Stimulated activated CD8-positive, alpha-beta memory T cell treated with anti-CD3 and anti-CD28 coated beads, Interleukin-12 subunit alpha, Interleukin-12 subunit beta, amount 100 ng/mL, for 24 hours (primary cell): ENCODE measurements around the gene MAST3.
"Not testable (repeated sequence)": the region's sequence is repeated elsewhere in the genome, so short reads cannot be mapped to it uniquely, and the experiment has no call there.

Experiments
- DNase-seq: peaks from one replicate; pipeline ENCODE4 v3.0.0-alpha.2; 2020; ENCODE audit errors: extremely low read depth

Gene MAST3

DNA sequence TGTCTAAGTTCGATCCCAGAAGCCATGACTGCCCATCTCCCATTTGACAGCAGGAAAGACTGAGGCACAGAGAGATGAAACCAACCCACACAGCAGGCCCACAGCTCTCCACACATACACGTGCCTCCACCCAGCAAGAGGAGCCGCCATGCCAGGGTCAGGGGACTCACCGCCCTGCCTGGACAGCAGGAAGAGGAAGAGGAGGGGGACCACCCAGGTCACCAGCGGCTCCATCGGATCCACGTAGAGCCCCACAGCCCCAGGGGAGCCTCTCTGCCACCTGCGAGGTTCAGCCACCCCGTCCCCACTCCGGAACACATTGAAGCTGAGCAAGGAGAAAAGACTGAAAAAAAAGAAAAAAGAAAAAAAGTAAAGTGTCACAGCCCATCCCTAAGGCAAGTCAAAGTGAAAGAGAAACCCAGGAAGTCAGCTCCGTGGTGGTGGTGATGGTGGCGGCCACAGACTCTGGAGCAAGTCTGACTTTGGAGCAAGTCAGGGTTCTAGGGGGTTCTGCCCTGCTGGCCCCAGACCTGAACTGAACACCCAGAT is 10.9 kb upstream of the MAST3 start, which contains the start of gene IL12RB1:
TSS of gene IL12RB1 (minus strand) at position 345 of the 549 bp plus-strand sequence. CDS start at position 234, 111 bp downstream.
- no peak for DNase-seq

DNA sequence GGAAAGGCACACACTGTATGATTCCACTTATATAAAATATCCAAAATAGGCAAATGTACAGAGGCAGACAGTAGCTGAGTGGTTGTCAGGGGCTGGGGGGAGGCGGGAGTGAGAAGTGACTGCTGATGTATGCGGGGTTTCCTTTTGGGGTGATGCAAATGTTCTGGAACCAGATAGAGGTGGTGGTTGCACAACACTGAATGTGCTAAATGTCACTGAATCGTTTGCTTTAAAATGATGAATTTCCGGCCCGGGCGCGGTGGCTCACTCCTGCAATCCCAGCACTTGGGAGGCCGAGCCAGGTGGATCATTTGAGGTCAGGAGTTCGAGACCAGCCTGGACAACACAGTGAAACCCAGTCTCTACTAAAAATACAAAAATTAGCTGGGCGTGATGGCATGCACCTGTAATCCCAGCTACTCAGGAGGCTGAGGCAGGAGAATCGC is 8.5 kb upstream of the MAST3 start:
- DNase-seq: peak; percentile 30

DNA sequence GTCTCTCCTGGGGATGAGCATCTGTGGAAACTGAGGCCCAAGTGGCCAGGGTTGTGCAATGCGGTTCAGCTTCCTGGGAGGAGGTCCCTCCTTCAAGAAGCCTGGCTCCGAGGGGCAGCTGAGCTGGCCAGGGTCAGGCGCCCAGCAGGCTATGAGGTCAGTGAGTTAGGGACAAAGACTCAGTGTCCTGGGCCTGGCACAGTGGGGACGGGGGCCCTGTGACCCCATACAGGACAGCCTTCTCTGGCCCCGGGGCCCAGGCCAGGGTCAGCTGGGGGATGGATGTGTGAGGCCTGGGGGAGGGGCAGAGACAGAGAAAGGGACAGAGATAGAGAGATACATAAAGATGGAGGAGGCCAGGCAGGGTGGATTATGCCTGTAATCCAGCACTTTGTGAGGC is 7.9 kb upstream of the MAST3 start:
- DNase-seq: no peak

DNA sequence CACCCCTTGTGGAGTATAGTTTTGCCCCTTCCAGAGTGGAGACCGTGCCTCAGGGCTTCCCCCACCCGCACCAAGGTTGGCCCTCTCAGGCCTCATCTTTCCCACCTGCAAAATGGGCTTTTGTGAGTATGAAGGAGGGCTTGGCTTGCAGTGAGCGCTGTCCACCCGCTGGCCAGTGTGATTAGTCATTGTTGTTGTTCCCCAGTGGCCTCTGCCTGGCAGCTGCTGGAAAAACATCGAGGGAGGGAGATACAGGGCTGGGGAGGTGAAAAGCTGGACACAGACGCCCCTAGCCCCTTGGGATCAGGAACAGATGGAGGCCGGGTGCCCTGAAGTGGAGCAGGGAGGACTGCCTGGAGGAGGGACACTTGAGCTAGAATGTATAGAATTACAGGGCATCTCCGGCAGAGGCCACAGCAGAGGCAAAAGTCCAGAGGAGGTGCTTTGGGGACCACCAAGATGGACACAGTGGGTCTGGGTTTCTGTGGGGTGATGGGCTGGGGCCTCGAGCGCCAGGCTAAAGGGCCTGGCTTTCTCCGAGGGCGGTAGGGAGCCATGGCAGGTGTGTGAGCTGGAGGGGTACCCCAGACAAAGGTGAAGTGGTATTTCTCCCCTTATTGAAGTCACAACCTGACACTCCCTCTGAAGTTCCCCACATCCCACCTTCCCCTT is 6.9 kb upstream of the MAST3 start:
- no peak for DNase-seq

DNA sequence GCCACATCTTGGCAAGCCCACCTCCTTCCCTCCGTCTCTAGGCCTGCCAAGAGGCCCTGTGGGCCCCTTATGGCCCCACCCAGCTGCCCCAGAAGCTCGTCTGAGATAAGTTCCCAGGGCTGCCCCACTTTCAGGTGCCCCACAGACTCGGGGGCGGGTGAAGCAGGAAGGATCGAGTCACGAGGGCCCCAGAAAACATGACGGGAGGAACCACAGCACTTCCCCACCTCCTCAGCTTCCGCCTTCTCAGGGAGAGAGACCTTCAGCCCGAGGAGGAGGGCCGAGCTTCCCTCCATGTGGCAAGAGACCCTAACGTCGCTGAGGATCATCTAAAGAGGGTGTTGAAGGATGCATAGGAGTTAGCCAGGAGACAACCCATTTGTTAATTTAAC is 6.4 kb upstream of the MAST3 start:
- peak; percentile 67 for DNase-seq

DNA sequence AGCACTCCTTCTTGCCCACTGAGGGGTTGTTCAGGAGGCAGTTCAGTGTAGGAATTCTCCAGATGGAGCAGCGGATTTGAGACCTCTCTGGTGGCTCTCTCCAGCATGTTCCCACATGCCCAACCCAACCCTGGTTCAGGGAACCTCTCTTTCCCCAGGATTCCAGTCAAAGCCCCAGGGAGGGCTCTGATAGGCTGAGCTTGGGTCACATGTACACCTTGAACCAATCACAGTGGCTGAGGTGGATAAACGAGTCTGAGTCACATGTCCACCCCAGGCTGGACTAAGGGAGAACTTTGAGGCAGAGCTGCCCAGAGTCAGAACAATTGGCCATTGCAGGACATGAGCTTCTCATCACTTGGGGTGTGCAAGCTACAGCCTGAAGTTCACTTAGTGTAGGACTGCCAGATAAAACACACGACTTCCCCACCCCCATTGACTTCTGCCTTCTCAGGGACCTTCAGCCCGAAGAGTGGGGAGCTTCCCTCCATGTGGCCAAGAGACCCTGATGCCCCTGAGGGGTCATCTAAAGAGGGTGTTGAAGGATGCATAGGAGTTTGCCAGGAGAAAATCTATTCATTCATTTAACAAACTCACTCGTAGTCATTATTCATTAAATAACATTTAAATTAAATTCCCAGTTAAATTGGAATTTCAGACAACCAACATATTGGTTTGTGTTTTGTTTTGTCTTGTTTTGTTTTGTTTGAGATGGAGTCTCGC is 4.0 kb upstream of the MAST3 start:
- no peak for DNase-seq

DNA sequence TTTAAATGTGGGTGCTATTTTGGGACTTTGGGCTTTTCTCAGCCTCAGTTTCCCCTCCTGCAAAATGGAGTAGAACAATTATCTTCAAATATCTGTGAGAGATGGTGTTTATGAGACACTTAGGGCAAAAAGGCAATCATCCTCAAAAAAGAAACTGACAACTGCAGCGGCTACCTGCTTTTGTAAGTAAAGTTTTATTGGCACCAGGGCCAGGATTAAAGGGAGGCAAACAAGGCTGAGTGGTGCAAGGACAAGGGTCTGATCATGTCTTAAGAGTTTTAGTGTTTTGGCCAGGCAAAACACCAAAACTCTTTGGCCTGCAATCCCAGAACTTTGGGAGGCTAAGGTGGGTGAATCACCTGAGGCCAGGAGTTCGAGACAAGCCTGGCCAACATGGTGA is 1.3 kb upstream of the MAST3 start:
- no peak for DNase-seq

DNA sequence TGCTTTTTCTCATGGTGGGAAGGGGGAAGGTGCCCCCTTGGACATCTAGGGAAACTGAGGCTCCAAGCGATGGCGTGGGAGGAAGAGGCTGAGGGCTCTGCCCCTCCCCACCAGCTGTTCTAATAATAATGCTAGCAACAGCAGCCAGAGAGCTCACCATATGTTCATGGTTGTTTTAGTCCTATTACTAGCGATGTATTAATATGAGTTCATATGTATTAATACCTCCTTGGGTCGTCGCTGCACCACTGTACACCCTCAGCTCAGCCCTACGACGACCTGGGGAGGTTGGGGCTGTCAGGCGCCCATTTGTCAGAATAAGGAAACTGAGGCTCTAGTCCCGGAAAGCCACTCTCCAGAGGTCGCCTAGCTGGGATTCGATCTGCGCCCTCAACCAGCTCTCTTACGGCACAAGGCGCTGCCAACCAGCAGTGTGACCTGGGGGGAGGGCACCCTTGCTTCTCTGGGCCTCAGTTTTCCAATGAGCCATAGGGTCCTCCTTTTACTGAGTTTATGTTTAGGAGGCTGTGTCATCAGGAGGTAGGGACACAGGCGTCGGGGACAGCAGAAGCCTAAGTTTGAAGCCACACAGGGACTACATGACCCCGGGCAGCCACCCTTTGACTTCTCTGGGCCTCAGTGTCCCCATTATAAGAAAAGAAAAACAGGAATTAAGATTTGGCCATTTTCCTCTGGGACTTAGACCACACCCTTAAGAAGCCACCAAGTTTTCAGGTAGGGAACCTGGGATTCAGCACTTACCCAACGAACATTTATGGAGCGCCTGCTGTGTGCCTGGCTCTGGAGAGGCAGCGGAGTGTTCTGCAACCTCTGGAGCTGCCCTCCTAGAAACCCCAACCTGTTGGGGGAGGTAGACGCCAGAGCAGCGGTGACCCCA is 664 bp downstream of the MAST3 start:
- DNase-seq: no peak

DNA sequence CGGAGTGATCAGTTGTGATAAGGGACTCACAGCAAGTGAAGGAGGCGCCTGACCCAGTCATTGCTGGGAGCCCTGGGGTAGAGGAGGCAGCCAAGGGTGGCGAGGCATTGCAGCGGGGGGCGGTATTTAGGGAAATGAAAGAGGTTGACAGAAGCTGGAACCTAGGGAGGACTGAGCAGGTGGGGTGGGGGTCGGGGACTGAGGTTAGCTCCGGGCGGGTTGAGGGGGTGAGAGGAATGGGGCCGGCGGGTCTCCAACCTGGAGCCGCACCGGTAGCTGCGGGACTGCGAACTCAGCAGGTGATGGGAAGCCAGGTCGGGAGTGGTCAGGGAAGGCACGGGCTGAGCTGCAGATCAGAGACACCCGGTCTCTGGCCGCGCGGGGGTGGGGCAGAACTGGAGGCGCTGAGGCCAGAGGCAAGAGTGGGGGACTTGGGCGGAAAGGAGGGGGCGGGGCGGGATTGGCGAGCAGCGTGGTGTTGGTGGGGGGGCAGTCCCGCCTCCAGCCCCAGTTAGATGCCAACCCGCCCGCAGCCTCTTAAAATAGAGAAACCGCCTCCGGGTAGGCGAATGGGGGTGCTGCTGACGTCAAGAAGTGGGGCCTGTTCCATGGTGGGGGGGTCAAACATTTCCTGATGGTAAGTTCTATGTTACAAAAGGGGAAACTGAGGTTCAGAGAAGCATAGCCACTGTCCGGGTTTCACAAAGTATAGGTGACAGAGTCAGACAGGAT is 1.5 kb downstream of the MAST3 start:
- DNase-seq: no peak

DNA sequence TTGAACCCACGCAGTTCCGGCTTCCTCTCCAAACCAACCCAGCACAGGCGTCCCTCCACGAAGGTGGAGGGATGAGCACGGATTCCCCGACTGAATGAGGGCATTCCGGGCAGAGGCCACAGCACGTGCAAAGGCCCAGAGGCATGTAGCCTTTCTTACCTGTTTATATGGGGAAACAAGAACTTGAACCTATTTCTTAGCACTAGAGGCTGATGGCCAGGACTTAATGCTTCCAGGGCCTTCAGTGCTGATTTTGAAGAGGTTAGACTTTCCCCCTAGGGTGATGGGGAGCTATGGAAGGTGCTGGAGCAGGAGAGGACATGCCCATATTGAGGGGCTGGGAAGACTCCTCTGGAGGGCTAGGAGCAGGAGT is 2.0 kb downstream of the MAST3 start:
- DNase-seq: no peak

DNA sequence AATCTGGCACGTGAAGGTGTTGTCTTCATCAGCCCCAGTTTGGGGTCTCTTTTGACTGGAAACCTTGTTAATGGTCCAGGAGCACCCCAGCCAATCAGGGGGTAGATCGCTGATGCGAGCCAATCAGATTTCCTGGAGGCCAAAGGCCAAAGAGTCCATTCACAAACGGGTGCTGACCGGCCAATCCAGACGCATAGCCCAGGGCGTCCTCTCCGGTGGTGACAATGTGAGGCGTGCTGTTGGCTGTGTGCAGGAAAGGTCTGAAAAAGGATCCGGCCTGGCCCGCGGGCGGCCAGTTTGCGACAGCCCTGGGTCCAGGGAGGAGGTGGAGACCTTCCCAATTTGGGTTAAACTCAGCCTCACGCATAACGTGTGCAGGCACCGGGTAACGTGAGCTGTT is 3.1 kb downstream of the MAST3 start:
- DNase-seq: no peak

DNA sequence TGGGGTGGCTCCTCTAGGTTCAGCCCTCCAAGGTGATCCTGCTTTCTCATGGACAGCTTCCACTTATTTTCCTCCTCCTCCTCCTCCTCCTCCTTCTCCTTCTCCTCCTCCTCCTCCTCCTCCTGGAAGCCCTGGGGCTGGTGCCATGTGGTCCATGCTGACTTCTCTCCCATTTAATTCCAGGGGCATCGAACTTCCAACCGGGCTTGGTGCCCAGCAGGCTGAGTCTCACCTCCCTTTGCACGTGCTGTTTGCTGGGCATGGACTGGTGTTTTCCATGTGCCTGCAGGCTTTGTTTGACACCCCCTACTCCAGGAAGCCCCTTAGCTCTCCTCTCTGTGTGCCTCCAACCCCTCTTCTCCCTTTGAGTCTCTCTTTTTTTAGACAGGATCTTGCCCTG is 3.7 kb downstream of the MAST3 start:
- no peak for DNase-seq

DNA sequence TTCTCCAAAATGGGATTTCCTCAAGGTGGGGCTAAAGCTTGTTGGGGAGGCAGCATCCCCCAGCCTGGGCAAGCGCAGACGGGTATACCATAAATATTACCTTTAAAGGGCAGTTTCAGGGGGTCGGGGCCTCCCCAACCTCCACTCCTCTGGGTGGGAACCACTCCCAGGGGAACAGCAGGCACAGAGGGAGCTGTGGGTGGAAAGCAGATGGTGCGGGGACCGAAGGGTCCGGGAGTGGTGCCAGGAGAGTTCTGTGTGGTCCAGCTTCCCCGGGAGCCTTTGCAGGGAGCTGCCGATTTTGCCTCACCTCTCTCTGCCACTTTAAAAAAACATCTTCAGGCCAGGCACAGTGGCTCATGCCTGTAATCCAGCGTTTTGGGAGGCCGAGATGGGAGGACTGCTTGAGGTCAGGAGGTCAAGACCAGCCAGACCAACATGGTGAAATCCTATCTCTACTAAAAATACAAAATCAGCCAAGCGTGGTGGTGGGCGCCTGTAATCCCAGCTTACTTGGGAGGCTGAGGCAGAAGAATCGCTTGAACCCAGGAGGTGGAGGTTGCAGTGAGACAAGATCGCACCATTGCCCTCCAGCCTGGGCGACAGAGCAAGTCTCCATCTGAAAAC is 5.5 kb downstream of the MAST3 start:
- DNase-seq: no peak

DNA sequence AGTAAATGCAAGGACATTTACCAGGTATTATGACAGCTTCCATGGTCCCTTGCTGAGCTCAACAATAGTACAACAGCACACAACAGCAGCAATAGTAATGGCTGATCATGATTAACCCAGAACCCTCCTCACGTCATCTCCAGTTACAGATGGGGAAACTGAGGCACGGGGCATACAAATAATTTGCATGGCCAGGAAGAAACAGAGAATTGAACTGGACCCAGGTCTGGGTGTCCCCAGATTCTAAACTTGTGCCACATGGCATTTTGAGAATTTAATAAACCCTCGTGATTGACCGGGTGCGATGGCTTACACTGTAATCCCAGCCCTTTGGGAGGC is 7.2 kb downstream of the MAST3 start:
- no peak for DNase-seq

DNA sequence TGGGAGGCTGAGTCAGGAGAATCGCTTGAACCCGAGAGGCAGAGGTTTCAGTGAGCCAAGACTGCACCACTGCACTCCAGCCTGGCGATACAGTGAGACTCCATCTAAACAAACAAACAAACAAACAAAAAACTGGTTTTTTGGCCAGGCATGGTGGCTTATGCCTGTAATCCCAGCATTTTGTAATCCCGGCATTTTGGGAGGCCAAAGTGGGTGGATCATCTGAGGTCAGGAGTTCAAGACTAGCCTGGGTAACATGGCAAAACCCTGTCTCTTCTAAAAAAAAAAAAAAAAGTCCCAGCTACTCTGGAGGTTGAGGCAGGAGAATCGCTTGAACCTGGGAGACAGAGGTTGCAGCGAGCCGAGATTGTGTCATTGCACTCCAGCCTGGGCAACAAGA is 7.7 kb downstream of the MAST3 start:
- not testable (repeated sequence) for DNase-seq

DNA sequence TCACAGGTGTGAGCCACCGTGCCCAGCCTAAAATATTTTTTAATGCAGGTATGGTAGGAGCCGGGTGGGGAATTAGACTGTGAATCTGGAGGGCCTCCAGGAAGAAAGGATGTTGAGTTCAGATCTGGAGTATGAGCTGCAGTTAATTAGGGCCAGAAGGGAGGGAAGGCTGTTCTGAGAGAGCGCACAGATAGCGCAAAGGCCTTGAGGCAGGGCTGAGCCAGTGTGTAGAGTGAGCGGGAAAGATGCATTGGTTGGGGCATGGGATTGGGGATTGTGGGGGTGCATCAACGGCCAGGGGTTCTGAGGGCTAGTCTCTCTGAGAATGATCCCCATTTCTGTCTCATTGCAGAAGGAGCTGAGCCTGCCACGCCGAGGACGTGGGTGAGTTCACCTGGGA is 9.7 kb downstream of the MAST3 start:
- DNase-seq: no peak

DNA sequence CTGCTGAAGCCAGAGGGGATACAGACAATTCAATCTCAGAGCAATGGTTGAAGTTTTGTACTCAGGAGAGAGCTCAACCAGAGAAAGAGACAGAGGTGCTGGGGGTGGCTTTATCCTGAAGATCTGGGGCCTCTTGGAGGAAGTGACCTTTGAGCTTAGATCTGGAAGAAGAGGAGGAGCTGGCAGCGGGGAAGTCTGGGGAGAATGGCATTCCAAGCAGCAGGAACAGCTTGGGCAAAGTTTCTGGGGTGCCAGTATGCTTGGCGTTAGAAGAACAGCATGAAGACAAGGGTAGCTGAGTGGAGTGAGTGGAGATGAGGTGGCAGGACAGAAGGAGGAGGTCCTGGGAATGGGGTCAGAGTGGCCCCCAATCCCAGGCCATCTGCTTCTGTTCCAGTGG is 11.3 kb downstream of the MAST3 start:
- no peak for DNase-seq

DNA sequence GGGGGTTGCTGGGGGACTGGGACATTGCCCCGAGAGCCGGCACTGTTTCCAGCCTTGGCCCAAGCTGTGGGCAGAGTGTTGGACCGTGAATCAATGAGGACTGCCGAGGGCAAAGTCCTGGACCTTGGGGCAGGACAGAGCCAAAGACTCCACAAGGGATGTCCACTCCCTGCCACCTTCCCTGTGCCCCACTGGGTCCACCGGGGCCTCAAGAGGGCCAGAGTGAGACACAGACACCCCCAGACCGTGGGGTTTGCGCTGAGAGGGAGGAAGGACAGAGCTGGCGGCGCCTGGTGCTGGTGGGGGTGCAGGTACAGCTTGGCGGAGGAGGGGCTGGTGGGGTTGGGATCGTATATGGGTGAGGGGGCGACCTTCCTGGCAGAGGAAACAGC is 11.8 kb downstream of the MAST3 start:
- DNase-seq: no peak

DNA sequence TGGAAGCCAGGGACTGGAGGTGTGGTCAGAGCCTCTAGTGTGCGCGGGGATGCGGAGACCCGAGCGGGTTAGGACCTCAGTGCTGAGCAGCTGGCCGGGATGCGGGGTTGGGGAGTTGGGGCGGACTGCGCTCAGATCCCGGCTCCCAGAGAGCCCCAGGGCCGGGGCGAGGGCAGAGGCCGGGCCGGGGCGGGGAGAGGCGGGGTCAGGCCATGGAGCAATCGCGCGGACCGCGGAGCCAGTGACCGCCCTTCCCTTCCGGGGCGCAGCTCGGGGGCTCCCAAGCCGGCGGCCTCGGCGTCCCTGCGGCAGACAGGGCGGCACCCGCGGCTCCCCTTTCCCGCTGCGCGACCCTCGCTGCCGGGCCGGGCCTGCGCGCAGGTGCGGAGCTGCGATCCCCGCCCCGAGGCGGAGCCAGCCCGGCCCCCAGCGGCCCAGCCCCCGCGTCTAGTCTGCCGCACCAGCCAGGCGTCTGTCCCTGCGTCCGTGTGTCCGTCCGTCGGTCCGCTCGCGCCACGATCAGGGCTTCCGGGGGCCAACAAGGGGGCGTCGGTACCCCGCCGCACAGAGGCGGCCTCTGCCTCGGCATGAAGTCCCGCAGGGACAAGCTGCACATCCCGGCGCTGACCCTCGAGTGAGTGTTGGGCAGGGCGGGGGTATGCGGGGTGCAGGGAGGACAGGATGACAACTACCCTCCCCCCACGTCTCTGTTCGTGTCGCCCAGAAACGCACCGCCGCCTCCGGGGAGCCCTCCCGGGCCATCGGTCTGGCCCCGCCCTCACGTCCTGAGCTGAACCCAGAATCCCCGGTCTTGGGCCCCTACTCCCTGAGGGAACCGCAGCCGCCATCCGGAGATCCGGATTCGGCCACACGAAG is 12.4 kb downstream of the MAST3 start:
- DNase-seq: no peak

DNA sequence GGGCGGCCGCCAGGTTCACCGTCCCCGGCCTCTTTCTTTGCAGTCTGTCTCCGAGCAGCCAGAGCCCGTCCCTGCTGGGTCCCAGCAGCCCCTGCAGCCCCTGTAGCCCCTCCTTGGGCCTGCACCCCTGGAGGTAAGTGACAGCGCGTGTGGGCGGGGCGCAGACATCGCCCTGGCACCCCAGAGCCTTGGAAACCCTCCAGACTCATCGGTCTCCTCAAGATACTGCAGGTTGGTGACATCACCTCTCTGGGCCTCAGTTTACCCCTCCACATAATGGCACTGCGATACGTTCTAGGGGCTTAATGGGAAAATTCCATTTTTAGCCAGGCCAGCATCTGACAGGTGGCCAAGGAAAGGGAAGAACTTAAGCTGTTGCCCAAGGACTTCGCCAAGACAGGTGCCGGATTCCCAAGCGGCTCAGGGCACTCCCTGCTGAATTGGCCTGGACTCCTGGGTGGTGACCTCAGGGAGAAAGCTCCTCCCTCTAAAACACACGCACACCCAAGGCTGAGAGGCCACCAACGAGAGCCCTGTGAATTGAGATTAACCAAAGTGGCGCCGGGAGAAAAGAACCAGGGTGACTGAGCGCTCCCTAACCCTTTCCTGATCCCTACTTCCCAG is 13.1 kb downstream of the MAST3 start:
- no peak for DNase-seq
